ENCODE results near the gene FERMT2.

GRCh38 chr14:52902971-52903619, 47.8 kb downstream of the FERMT2 start:
- no peak for TF ChIP-seq CTCF (IDR thresholded peaks at IDR 0.05)
- TF ChIP-seq POLR2A (IDR thresholded peaks at IDR 0.05): no peak
